HG03045 (cell line): ENCODE data around the gene DLG5.

Experiments used
- ATAC-seq: cut with Tn5 transposase; IDR thresholded peaks from one replicate; pipeline ENCODE4 v1.9.1; 2021; ENCODE audit warnings: mild to moderate bottlenecking, moderate library complexity; ENCODE audit not compliant: unreplicated experiment

DLG5 gene

GRCh38 chr10:77844713-77845445, 81.7 kb downstream of the DLG5 start:
- no peak for ATAC-seq

DNA sequence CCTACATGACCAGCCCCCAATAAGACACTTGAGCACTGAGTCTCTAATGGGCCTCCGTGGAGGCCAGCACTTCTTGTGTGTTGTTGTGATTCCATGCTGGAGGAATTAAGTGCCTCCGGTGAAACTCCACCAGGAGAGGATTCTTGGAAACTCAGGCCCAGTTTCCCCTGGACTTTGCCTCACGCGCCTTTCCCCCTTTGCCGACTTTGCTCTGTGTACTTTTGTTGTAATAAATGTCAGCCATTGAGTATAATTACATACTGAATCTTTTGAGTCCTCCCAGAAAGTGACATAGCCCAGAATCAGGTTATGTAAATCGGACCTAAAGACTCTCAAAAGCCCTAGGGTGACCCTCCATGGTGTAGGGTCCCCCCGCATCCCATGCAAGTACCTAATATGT, 82.4 kb downstream of the DLG5 start:
- ATAC-seq: no peak

- ATAC-seq: no peak
These were observed 83.3 kb downstream of the DLG5 start for GRCh38 chr10:77843264-77843663.

DNA sequence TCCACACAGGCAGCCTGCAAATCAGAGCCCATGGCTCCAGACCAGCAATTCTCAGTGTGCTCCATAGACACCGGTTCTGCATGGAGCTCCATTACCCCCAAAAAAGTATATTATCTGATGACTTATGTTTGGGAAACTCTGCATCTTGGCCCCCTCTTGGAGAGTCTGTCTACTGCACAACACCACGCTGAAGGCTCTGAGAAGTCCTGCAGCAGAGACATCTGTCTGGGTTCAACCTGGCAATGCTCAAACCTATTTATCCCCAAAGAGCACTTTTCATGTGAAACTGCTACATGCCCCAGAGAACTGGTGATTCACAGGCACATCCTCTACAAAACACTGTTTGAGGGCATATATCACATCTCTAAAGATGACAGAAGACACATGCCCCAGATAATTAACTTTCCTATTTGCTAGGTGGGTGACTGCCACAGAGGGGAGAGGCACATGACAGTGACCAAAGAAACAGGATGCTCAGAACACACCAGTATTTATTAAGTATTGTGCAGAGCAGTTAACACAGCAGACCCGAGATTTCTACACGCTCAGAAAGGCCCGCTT, 83.8 kb downstream of the DLG5 start:
- no peak for ATAC-seq

DNA sequence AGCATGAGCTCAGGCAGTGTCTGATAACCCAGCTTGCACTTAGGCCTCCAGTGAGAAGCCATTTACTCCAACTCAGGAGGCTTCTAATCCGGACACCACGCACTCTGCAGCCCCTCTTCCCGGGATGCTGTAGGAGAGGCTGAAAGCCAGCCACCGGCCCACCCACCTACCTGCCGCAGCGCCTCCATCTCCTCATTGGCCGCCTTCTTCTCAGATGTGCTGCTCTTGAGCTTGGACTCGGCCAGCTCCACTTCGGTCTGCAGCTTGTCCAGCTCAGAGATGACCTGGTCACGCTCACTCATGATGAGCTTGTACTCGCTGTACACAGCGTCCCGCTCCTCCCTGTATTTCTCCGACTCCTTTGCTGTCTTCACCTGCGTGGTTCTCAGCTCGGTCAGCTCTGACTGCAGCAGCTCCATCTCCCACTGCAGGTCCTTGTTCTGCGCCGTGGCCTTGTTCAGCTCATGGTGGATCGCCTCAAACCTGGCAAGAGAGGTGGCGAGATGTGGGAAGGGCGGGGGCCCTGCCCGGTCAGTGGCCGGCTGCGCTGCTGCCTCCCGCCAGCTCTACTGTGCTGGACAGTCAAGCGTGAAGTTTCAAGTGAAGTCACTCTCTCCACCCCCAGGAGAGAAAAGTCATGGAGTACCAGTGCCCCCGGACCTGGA, 84.7 kb downstream of the DLG5 start:
- ATAC-seq: no peak

- ATAC-seq: no peak
These were observed 85.9 kb downstream of the DLG5 start for GRCh38 chr10:77840636-77841035.

DNA sequence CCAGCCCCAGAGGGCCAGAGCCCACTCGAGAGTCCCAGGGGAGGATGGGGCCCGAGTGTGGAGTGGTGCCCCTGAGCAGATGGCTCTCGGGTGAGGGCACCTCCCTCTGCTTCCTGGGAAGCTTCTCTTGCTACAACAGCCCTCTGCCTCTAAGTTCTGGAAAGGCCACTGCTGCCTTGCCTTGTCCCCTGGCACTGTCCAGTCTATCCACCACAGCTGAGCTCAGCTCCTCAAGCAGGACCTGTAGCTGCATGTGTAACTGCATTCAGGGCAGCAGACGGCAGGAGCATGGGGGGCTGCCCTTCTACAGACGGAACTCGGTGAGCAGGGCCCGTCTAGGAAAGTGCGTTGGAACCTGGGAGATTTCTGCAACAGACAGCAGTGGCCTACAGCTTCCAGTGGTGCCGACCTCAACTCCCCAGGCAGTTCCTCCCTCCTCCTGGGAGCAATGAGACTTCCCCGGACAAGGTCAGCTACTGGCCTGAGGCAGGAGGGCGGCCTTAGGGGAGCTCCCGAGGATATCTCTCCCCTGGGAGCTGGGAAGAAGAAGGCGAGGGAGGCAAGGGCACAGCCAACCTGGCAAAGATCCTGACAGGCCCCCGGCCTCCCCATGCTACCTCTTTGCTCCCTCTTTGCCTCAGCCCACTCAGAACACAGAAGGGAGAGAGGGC, 88.5 kb downstream of the DLG5 start:
- no peak for ATAC-seq

DNA sequence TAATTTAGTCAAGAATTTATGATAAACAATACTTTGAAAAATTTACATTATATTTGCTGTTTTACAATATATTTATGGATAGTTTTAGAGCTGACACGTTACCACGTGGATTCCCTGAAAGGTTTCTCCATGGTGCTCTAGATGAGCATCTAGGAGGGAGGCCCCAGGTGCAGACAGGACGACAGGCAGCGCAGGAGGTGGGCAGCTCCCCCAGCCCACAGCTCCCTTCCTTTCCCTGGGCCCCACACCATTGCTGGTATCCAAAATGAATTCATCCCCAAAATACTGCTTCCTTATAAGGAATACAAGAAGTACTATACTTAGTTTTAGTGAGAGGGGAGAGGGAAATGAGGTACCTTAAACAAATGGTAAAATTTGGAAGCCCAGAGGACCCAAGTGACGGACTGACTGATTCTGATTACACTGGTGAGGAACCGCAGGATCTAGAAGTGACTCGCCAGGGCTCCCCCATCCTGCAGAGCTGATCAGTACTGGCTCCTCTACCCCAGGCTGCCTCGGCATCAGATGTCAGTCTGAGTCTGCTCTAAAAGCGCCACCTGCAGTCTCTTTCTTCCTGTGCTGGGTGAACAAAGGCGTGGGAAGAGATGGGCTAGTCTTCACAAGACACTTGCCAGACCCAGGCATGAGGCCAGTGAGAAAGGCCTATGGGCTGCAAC, 89.2 kb downstream of the DLG5 start:
- ATAC-seq: peak; percentile 88

- ATAC-seq: peak; percentile 59
These were observed 90.2 kb downstream of the DLG5 start for GRCh38 chr10:77836299-77836820.

DNA sequence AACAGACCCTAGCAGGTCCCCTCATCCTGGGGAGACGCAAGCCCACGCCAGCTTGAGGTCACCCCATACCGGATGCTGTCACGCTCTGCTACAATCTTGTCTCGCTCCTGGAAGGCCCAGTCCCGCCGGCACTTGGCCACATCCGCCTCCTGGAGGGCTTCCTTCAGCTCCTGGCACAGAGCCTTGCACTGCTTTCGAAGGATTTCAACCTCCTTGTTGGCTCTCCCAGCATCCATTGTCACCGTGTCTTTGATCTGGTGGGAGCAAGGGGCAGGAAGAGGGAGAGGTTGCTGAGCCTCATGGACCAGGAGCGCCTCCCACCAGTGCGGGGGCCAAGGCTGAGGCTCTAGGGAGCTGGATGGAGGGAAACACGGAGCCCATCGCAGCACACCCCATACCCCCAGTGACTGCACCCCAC, 90.9 kb downstream of the DLG5 start:
- ATAC-seq: no peak

GRCh38 chr10:77834943-77835668, 91.4 kb downstream of the DLG5 start:
- ATAC-seq: no peak

GRCh38 chr10:77834540-77834939, 92.0 kb downstream of the DLG5 start:
- ATAC-seq: no peak

- ATAC-seq: no peak
These were observed 92.8 kb downstream of the DLG5 start for GRCh38 chr10:77833792-77834191.

DNA sequence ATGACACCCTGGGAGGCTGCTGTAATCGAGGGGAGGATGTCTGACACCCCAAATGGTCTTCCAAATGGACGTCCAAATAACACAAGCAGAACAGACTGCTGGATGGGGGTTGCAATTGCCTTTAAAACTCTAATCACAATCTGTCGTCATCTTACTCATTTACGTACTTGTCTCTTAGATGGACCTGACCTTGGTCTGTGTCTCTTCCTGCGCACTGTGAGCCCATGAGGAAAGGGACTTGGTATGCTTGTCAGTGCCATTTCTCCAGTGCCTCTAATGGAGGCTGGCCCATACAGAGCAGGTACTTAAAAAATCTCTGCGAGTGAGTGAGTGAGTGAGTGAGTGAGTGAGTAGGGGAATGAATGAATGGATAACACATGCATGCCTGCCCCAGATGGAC, 93.3 kb downstream of the DLG5 start:
- no peak for ATAC-seq

DNA sequence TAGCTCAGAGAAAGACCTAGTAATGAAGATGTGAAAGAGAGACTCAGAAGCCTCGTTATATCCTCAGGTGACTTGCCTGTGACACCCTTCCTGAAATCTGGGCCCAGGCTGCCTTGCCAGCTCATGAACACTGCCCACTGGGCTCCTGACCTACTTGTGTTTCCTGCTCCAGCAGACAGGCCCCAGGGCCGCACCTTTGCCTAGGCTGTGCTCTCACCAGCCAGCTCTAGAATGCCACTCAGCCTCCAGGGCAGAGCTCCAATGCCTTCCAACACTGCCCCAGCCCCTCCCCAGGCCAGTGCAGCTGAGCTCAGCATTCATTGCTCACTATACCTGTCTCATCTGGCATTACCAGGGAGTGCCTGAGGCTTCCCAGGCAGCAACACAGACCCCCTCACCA, 94.3 kb downstream of the DLG5 start:
- no peak for ATAC-seq

GRCh38 chr10:77829356-77829755, 97.2 kb downstream of the DLG5 start:
- no peak for ATAC-seq

GRCh38 chr10:77828377-77828776, 98.2 kb downstream of the DLG5 start:
- no peak for ATAC-seq

DNA sequence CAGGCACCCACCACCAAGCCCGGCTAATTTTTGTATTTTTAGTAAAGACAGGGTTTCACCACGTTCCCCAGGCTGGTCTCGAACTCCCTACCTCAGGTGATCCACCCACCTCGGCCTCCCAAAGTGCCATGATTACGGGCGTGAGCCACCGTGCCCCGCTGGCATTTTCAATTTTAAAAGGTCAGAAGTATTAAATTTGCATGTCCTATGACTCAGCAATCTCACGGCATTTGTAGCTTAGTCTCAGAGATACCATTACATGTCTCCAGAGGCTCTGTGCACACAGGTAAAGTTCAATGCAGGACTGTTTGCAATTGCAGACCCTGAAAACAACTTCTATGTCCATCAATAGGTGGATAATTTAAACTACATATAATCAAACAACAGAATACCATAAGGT, 99.2 kb downstream of the DLG5 start:
- ATAC-seq: no peak

- no peak for ATAC-seq
These were observed 100.6 kb downstream of the DLG5 start for GRCh38 chr10:77825965-77826364.

DNA sequence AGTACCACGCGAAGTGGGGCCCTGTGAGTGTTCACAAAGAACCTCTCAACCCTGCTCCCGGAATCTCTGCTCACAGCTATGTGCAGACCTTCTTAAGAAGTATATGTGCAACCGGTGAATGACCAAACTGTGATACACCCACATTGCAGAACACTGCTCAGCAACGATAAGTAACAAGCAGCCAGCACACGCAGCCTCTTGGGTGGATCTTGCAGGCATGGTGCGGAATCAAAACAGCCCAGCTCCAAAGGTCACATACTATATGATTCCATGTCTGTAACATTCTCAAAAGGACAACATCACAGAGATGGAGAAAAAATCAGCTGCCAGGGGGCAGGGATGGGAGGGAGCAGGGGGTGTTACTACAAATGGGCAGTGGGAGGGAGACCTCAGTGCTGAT, 101.6 kb downstream of the DLG5 start:
- ATAC-seq: no peak
